Central memory CD8-positive, alpha-beta T cell (primary cell): ENCODE data around the gene CTXN2.
A peak's percentile ranks its signal among the peaks of the same experiment; 100 is the strongest.

Experiments
- ATAC-seq: fragments of 150-1000 bp; cut with Tn5 transposase; replicated peaks from 2 replicates; pipeline ENCODE4 v1.10.0; 2022; ENCODE audit warnings: mild to moderate bottlenecking, moderate FRiP score, moderate number of reproducible peaks; ENCODE audit not compliant: poor library complexity, severe bottlenecking; ENCODE audit errors: extremely low read depth
- DNase-seq, 2 donors: peaks; one replicate each; pipeline ENCODE4 v3.0.0; 2021; ENCODE audit warnings: low spot score in 2 of 2
- H3K27ac Mint-ChIP-seq: one replicate; pipeline ENCODE4 v1.8.0; 2022; ENCODE audit warnings: low read depth, mild to moderate bottlenecking, moderate library complexity, mixed read lengths
- H3K27me3 Mint-ChIP-seq: one replicate; pipeline ENCODE4 v1.8.0; 2022; ENCODE audit warnings: mixed read lengths
- H3K36me3 Mint-ChIP-seq: one replicate; pipeline ENCODE4 v1.8.0; 2022; ENCODE audit warnings: mild to moderate bottlenecking, moderate library complexity, mixed read lengths; ENCODE audit not compliant: insufficient read depth
- H3K4me1 Mint-ChIP-seq: one replicate; pipeline ENCODE4 v1.8.0; 2022; ENCODE audit warnings: mixed read lengths
- H3K4me3 Mint-ChIP-seq: one replicate; pipeline ENCODE4 v1.8.0; 2022; ENCODE audit warnings: mild to moderate bottlenecking, moderate library complexity, mixed read lengths
- H3K9me3 Mint-ChIP-seq: one replicate; pipeline ENCODE4 v1.8.0; 2022; ENCODE audit warnings: mixed read lengths

The CTXN2 gene

DNA sequence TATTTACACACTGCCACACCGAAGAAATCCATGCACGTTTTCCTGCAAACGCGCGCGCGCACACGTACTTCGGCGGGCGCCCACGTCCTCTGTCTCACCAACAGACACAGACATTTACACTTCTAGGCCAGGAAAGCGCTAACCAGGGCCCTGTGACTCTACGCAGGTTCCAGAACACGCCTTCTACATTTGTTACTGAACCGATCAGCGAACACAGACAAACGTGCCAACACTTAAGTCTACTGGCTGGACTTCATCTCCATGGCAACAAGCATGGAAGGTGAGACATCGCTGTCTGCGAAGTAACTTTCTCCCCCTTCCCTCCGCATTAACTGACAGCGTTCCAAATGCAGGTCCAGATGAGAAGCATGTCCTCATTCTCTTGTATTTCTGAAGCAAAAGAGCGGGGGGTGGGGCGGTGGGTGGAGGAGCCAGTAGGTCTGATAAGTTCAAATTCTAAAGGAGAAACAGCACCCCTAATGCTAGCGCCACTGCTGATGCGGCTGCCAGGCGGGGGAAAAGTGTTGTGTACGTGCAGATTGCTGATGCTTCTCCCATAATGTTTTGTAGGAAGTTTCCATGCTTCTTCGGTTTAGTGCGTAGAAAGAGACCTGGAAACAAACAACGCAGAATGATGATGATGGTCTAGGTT lies at the start of gene CTXN2:
TSS of gene CTXN2 (plus strand) at position 92 of the 652 bp plus-strand sequence. CDS start 9,636 bp downstream, outside the sequence.
- Mint-ChIP-seq H3K27ac (no peak within 1 kb of the TSS), H3K36me3 (no peaks in the 10 kb centered on the region), H3K4me3 (no peak within 1 kb of the TSS), H3K9me3 (peaks cover 4% of the 10 kb centered on the region), H3K4me1 (no peaks in the 10 kb centered on the region), H3K27me3 (peaks cover 40% of the 10 kb centered on the region)
- no peak for ATAC-seq
- DNase-seq = no peak

DNA sequence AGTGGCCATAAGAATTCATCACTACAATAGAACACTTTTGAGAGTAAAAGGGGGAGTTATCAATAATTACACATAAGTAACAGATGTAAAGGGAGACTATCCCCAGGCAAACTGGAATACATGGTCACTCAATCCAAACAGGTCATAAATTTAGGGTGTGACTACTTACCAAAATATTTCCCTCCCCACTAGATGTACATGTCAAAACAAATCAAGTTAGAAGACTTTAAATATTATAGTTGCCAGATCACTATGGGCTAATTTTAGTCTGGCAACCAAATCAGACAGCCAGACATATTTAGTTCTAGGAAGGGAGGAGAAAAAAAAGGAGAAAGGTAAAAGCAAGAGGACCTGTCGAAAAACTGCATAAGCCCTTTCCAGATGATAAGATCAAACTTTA lies 47.6 kb upstream of the CTXN2 start:
- Mint-ChIP-seq H3K27me3 (no peaks in the 10 kb centered on the region), H3K36me3 (peaks cover 9% of the 10 kb centered on the region), H3K4me3 (no peak overlapping the region), H3K9me3 (no peaks in the 10 kb centered on the region), H3K27ac (no peak overlapping the region), H3K4me1 (no peaks in the 10 kb centered on the region)
- ATAC-seq (no peak), DNase-seq (no peak)

DNA sequence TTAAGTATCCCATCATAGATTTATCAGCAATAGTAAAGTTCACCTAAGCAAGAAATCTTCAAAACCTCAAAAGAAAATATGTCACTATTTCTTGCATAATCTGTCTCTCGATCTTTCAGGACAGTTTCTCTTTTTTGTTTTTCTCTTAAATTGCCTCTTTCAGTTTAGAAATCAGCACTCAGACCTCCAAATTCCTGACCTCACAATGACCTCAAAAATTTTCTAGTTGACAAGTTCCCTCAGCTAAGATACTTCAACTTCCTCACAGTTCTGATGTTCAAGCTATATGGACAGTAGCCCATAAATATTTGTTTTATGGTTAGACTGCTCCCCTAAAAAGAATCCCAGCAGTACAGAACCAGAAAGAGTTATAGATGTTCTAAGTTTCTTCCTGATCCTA lies 46.6 kb upstream of the CTXN2 start:
- Mint-ChIP-seq H3K4me3 (no peak overlapping the region), H3K27ac (no peak overlapping the region), H3K4me1 (no peaks in the 10 kb centered on the region), H3K36me3 (peaks cover 9% of the 10 kb centered on the region), H3K9me3 (no peaks in the 10 kb centered on the region), H3K27me3 (no peaks in the 10 kb centered on the region)
- DNase-seq = no peak
- no peak for ATAC-seq

DNA sequence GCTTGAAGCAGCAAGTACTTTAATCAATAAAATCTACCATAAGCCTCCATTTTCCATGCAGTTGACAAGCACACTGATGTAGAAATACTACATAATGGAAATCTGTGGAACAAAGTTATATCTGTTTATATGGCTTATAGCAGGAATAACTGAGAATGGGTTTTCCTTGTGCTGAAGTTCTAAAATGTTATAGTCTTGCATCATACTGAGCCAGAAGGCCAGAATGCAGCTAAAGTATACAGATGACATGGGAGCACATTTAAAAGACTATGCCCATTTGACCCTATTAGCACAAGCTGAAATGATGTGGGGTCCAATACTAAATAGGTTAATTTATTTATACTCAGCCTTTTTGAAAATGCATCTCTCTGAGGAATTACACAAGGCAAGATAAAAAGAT lies 45.5 kb upstream of the CTXN2 start:
- ATAC-seq (no peak), DNase-seq (no peak)
- Mint-ChIP-seq H3K27ac (no peak overlapping the region), H3K4me1 (no peaks in the 10 kb centered on the region), H3K36me3 (peaks cover 9% of the 10 kb centered on the region), H3K9me3 (no peaks in the 10 kb centered on the region), H3K4me3 (no peak overlapping the region), H3K27me3 (no peaks in the 10 kb centered on the region)

DNA sequence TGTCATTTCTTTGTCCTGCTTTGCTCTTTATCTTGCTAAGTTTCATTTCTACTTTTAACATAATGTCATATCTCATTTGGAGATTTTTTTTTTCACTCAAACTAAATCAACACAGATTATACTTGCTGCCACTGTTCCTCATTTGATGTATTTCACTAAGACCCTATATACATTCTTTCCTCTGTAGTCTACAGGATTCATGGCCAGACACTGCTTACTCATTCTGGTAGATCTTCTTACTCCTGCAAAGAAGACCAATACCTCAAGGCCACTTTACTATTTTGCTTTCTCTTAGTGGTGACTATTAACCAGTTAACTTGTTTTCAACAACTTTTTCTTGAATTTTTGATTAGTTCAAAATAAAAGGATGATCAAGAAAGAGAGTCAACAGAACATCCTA lies 44.1 kb upstream of the CTXN2 start:
- no peaks in the 10 kb centered on the region for H3K4me1 Mint-ChIP-seq
- DNase-seq = no peak
- ATAC-seq = no peak
- peaks cover 7% of the 10 kb centered on the region for H3K36me3 Mint-ChIP-seq
- H3K27ac Mint-ChIP-seq = no peak overlapping the region
- no peaks in the 10 kb centered on the region for H3K27me3 Mint-ChIP-seq
- no peaks in the 10 kb centered on the region for H3K9me3 Mint-ChIP-seq
- H3K4me3 Mint-ChIP-seq = no peak overlapping the region

DNA sequence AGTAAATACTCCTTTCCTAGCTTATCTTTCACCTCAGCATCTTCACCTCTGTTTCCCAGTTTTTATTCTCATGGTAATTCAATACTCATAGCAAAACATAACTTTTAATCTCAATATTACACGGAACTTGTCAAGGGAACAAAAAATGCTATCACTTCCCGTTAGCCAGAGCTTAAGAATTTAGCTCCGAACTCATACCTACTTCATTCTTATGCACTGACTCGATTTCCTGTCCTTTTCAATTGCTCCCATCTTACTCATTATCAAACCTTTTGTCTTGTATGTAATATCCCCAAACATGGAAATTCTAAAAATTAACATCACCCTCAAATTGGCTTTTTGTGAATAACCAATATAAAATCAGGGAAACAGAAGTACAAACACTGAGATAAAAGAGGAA lies 41.6 kb upstream of the CTXN2 start:
- Mint-ChIP-seq H3K4me3 (no peak overlapping the region), H3K27me3 (no peaks in the 10 kb centered on the region), H3K27ac (no peak overlapping the region), H3K4me1 (no peaks in the 10 kb centered on the region), H3K36me3 (peaks cover 8% of the 10 kb centered on the region), H3K9me3 (no peaks in the 10 kb centered on the region)
- ATAC-seq = no peak
- no peak for DNase-seq

DNA sequence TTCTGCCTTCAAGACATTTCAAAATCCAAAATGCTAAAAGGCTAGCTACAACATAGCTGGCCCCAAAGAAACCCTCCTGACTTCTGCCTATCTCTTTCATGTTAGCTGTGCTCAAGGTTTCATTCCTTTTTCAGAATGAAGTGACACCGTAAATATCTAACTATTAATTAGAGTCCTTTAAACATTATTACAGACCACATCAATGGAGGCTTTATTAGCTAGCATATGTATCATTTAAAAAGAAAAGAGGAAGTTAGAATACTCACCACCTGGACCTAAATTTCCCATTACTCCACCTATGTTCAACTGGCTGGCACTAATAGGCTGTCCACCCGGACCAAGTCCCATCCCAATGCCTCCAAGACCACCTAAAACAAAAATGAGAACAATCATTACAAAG lies 37.9 kb upstream of the CTXN2 start:
- Mint-ChIP-seq H3K27ac (no peak overlapping the region), H3K4me3 (no peak overlapping the region), H3K36me3 (peaks cover 3% of the 10 kb centered on the region), H3K27me3 (no peaks in the 10 kb centered on the region), H3K4me1 (no peaks in the 10 kb centered on the region), H3K9me3 (no peaks in the 10 kb centered on the region)
- ATAC-seq (no peak), DNase-seq (no peak)

DNA sequence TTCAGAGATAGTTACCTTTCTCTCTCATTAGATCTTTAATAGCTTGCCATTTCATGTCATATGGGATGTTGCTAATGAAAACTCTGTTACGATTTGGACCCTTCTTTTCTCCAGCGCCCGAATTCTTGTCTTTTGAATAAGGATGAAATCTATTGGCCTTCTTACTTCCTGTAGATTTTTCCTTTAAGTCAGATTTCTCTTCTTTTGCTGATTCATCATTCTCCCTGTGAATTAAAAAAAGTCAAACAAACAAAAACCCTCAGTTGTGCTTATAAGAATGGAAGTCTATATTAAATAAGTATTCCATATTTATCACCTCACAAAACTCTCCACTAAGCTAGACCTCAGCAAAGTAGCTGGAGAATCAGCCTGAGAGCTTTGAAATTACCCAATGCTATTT lies 22.8 kb upstream of the CTXN2 start:
- no peaks in the 10 kb centered on the region for H3K9me3 Mint-ChIP-seq
- ATAC-seq = no peak
- no peaks in the 10 kb centered on the region for H3K4me1 Mint-ChIP-seq
- H3K4me3 Mint-ChIP-seq = no peak overlapping the region
- no peak for DNase-seq
- H3K27ac Mint-ChIP-seq = no peak overlapping the region
- no peaks in the 10 kb centered on the region for H3K27me3 Mint-ChIP-seq
- no peaks in the 10 kb centered on the region for H3K36me3 Mint-ChIP-seq

DNA sequence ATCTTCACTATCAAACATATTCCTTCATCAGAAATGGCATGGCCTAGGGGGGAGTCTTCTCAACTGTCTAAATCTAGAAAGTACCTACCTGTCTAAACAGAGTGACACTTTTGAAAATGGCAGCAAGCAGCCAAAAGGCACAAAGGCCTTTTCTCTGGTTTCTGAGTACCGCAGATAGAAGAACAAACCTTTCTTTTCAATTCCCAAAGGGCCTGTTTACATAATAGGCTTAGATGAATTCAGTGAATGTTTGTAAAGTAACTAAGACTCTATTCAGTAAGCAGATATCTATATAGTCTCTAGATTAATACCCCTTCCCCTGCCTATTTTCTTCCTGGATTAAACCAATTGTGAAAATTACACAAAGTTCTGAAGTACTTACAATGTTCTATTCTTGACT lies 20.5 kb upstream of the CTXN2 start:
- DNase-seq = no peak
- Mint-ChIP-seq H3K27ac (no peak overlapping the region), H3K4me1 (no peaks in the 10 kb centered on the region), H3K4me3 (no peak overlapping the region), H3K9me3 (no peaks in the 10 kb centered on the region), H3K27me3 (no peaks in the 10 kb centered on the region), H3K36me3 (no peaks in the 10 kb centered on the region)
- ATAC-seq = no peak

DNA sequence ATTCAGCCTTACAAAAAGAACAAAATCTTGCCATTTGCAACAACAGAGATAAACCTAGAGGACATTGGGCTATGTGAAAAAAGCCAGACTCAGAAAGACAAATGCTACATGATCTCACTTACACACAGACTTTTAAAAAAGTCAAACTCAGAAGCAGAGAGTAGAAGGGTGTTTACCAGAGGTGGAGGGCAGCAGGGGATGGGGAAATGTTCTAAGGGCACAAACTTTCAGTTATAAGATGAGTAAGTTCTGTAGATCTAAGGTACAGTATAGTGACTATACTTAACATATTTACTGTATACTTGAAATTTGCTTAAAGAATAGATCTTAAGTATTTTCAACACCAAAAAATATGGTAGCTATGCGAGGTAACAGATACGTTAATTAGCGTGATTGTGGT lies 16.3 kb upstream of the CTXN2 start:
- DNase-seq = no peak
- H3K4me3 Mint-ChIP-seq = no peak overlapping the region
- ATAC-seq = no peak
- no peaks in the 10 kb centered on the region for H3K9me3 Mint-ChIP-seq
- H3K27me3 Mint-ChIP-seq = peaks cover 9% of the 10 kb centered on the region
- peaks cover 2% of the 10 kb centered on the region for H3K36me3 Mint-ChIP-seq
- H3K4me1 Mint-ChIP-seq = peaks cover 14% of the 10 kb centered on the region
- no peak overlapping the region for H3K27ac Mint-ChIP-seq

DNA sequence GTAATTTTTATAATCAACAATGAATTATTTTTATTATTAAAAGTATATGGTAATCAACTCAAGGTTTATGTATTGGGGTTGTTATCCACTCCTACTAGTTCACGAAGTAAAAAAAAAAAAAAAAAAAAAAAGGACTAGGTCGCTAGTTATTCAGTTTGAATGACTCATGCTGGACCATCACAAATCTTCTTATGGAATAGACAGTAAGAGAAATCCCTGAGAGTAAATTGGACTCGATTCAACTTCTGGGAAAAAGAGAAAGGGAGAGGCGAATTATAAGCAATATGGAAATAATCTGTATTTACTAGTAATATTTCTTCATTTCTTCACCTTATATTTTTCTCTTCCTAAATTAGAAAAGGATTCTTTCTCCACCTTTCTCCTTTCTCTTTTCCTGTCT lies 15.4 kb upstream of the CTXN2 start:
- H3K9me3 Mint-ChIP-seq = no peaks in the 10 kb centered on the region
- ATAC-seq (no peak), DNase-seq (no peak)
- peaks cover 2% of the 10 kb centered on the region for H3K36me3 Mint-ChIP-seq
- peaks cover 9% of the 10 kb centered on the region for H3K27me3 Mint-ChIP-seq
- H3K4me3 Mint-ChIP-seq = no peak overlapping the region
- H3K4me1 Mint-ChIP-seq = peaks cover 14% of the 10 kb centered on the region
- H3K27ac Mint-ChIP-seq = no peak overlapping the region

DNA sequence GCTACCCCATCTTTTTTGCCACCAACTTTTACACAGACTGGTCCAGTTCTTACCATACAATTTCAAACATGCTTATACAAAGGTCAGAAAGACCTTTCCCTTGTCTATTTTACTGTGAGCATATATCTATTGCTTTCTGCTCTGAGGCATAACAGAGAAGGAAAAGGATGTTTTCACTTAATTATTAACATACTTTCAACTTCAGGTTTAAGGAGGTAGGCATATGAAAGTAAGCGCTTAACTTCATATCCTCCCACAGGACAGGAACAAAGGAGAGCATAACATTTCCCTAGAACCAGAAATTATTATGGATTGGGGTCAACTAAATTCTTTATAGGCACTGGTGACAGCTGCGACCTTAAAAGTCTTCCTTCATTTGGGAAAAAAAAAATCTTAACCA lies 14.5 kb upstream of the CTXN2 start:
- H3K27ac Mint-ChIP-seq = peak overlapping the region; percentile 88

DNA sequence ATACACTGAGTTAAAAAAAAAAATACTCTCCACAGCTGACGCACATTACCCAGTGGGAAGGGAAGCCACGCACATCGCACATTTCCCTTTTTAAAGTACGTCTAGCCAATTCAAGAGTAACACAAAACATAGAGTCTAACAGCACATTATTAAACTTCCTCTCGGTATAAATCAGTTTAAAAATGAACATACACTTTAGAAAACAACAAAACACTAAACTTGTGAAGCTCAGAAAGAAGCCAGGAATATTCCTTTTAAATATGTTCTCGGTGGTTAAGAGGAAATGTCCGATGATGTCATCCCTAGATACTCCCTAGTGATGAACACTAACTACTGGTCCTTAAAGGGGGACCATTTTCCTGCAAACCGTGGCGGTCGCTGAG lies 14.1 kb upstream of the CTXN2 start:
- Mint-ChIP-seq H3K9me3 (no peaks in the 10 kb centered on the region), H3K27me3 (peaks cover 18% of the 10 kb centered on the region), H3K4me1 (peaks cover 14% of the 10 kb centered on the region), H3K4me3 (peak overlapping the region; percentile 87), H3K36me3 (peaks cover 2% of the 10 kb centered on the region), H3K27ac (peak overlapping the region; percentile 88)
- DNase-seq (no peak), ATAC-seq (peak; percentile 69)

More for the DNA sequence above, 14.5 kb upstream of the CTXN2 start:
- Mint-ChIP-seq H3K27me3 (peaks cover 14% of the 10 kb centered on the region), H3K4me1 (peaks cover 14% of the 10 kb centered on the region), H3K36me3 (peaks cover 2% of the 10 kb centered on the region), H3K4me3 (peak overlapping the region; percentile 87), H3K9me3 (no peaks in the 10 kb centered on the region)
- no peak for ATAC-seq
- no peak for DNase-seq
